ENCODE data around the gene MRPS16. TPM values are rescaled to one million over a fixed set of nuclear protein-coding genes. Genes with fewer than 3 reads are reported as not detected.
A peak's percentile ranks its signal among the peaks of the same experiment; 100 is the strongest.

MRPS16 gene
- total and polyA plus RNA-seq, 9 of the 15 experiments (the other 6 are each of a cell fraction or from before 2014, with no cell fraction given), result 65.0 to 239 (median 146) TPM

DNA sequence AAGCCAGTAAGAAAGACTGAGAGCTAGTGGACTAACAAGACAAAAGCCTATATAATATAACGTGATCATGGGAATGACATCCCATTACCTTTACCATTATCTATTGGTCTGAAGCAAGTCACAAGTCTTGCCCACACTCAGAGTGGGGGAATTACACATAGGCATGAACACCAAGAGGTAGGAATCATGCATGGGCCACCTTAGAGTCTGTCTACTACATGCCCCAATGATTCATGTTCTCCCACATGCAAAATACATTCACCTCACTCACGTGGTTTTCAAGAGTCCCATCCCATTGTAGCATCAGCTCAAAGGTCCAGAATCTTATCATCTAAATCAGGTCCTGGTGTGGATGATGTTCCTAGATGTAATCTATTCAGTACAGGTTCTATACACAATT is 34.8 kb downstream of the MRPS16 start:
- Histone ChIP-seq H4K20me1 (replicated peaks; ENCODE audit: control insufficient read depth, insufficient read depth, low read length) (no peaks in the 10 kb centered on the region), H3K27me3 (ENCODE audit: control insufficient read depth in 2 of 2, insufficient read depth in 2 of 2, low read length in 2 of 2) (no peaks in the 10 kb centered on the region), H3K27ac (ENCODE audit: extremely low read depth, low read depth, low read length) (no peak overlapping the region), H3K4me3 (no peak overlapping the region), H3K4me2 (ENCODE audit: insufficient read depth, low read length) (no peak overlapping the region), H3K79me2 (ENCODE audit: control insufficient read depth, insufficient read depth, low read length) (no peaks in the 10 kb centered on the region), H3K36me3 (ENCODE audit: control insufficient read depth, insufficient read depth, low read length) (no peaks in the 10 kb centered on the region), H3K9me1 (ENCODE audit: control insufficient read depth, insufficient read depth, low read length) (no peaks in the 10 kb centered on the region), H3K9me3 (replicated peaks; ENCODE audit: control insufficient read depth, insufficient read depth, low read depth, low read length) (no peaks in the 10 kb centered on the region), H2AFZ (ENCODE audit: low read depth, low read length) (no peak overlapping the region), H3K4me1 (replicated peaks in 1 of 2; ENCODE audit: control insufficient read depth in 2 of 2, insufficient read depth in 2 of 2, low read length in 2 of 2) (peaks cover 0 to 6% of the 10 kb centered on the region in 2 experiments; a peak in 2 of 5 replicates), H3K9ac (ENCODE audit: insufficient read depth in 1 of 2, low read depth in 2 of 2, low read length in 2 of 2) (no peak overlapping the region)
- in situ Hi-C loops (cut with MboI) (no loop called here), intact Hi-C loops (cut with micrococcal nuclease) (loop anchor here (5.0 kb wide), 1 partner anchor 50 kb away; the partner anchor contains the start of genes ECD and FAM149B1)
- no peak for ATAC-seq
- DNase-seq (ENCODE audit: extremely low read depth in 1 of 4, low spot score in 3 of 4), result no peak
- ChIA-PET POLR2A (interaction anchor here (0.8 kb wide), 1 partner anchor 10 kb away, joined by 3 read pairs; no protein-coding TSS in a partner anchor), CTCF (ENCODE audit: low intra/inter-chr PET ratio) (no interaction called here)
- no TSS peak for BruUV-seq (replicated peaks)
- no peak for TF ChIP-seq ZNF224 (CRISPR knock-in tag; IDR thresholded peaks at IDR 0.05)
- 0 out of 2 replicates have a peak, but pooled peaks have one; percentile 30 for TF ChIP-seq ZNF75A (CRISPR knock-in tag; IDR thresholded peaks at IDR 0.05)
- FAIRE-seq, result no peak
- WGBS (ENCODE audit: insufficient coverage, low coverage, missing lambda C conversion rate), result 44% methylated on average over 2 of the region's 2 CpGs

DNA sequence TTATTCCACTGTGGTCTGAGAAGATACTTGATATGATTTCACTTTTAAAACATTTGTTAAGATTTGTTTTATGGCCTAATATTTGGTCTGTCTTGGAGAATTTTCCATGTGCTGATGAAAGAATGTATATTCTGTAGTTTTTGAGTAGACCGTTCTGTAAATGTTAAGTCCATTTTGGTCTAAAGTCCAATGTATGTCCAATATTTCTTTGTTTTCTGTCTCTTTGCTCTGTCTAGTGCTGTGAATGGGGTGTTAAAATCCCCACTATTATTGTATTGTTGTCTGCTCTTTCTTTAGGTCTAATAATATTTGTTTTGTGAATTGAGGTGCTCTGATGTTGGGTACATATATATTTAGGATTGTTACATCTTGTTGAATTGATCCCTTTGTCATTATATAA is 36.7 kb downstream of the MRPS16 start:
- H3K9me1 ChIP-seq (ENCODE audit: control insufficient read depth, insufficient read depth, low read length), result no peaks in the 10 kb centered on the region
- H2AFZ ChIP-seq (ENCODE audit: low read depth, low read length), result no peak overlapping the region
- DNase-seq (ENCODE audit: extremely low read depth in 1 of 4, low spot score in 3 of 4) (no peak), FAIRE-seq (no peak), ATAC-seq (no peak)
- BruUV-seq (replicated peaks), result no TSS peak
- H3K9ac ChIP-seq (ENCODE audit: insufficient read depth in 1 of 2, low read depth in 2 of 2, low read length in 2 of 2), result no peak overlapping the region
- no peaks in the 10 kb centered on the region for H4K20me1 ChIP-seq (replicated peaks; ENCODE audit: control insufficient read depth, insufficient read depth, low read length)
- TF ChIP-seq ELF4 (CRISPR knock-in tag; IDR thresholded peaks at IDR 0.05) (no peak), DPF2 (IDR thresholded peaks at IDR 0.05) (no peak)
- H3K4me3 ChIP-seq, result no peak overlapping the region
- no peaks in the 10 kb centered on the region for H3K9me3 ChIP-seq (replicated peaks; ENCODE audit: control insufficient read depth, insufficient read depth, low read depth, low read length)
- no peak overlapping the region for H3K27ac ChIP-seq (ENCODE audit: extremely low read depth, low read depth, low read length)
- 92% methylated on average over 1 of the region's 1 CpG for WGBS (ENCODE audit: insufficient coverage, low coverage, missing lambda C conversion rate)
- in situ Hi-C loops (cut with MboI) (no loop called here), intact Hi-C loops (cut with micrococcal nuclease) (loop anchor here (5.0 kb wide), 1 partner anchor 48 kb away; the partner anchor contains the start of genes ECD and FAM149B1)
- ChIA-PET POLR2A (interaction anchor here (0.6 kb wide), 1 partner anchor 254 kb away, joined by 3 read pairs; no protein-coding TSS in a partner anchor), CTCF (ENCODE audit: low intra/inter-chr PET ratio) (no interaction called here)
- H3K27me3 ChIP-seq (ENCODE audit: control insufficient read depth in 2 of 2, insufficient read depth in 2 of 2, low read length in 2 of 2), result no peaks in the 10 kb centered on the region
- H3K36me3 ChIP-seq (ENCODE audit: control insufficient read depth, insufficient read depth, low read length), result no peaks in the 10 kb centered on the region
- H3K4me2 ChIP-seq (ENCODE audit: insufficient read depth, low read length), result no peak overlapping the region
- peaks cover 0 to 10% of the 10 kb centered on the region in 2 experiments; a peak in 2 of 5 replicates for H3K4me1 ChIP-seq (replicated peaks in 1 of 2; ENCODE audit: control insufficient read depth in 2 of 2, insufficient read depth in 2 of 2, low read length in 2 of 2)
- H3K79me2 ChIP-seq (ENCODE audit: control insufficient read depth, insufficient read depth, low read length), result no peaks in the 10 kb centered on the region
